ENCODE data around the gene SHC1. TPM values are rescaled to one million over a fixed set of nuclear protein-coding genes. Genes with fewer than 3 reads are reported as not detected.

The SHC1 gene, protein sequence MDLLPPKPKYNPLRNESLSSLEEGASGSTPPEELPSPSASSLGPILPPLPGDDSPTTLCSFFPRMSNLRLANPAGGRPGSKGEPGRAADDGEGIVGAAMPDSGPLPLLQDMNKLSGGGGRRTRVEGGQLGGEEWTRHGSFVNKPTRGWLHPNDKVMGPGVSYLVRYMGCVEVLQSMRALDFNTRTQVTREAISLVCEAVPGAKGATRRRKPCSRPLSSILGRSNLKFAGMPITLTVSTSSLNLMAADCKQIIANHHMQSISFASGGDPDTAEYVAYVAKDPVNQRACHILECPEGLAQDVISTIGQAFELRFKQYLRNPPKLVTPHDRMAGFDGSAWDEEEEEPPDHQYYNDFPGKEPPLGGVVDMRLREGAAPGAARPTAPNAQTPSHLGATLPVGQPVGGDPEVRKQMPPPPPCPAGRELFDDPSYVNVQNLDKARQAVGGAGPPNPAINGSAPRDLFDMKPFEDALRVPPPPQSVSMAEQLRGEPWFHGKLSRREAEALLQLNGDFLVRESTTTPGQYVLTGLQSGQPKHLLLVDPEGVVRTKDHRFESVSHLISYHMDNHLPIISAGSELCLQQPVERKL
- 111 and 167 TPM in 2 replicates for total RNA-seq (ENCODE audit: low replicate concordance)

DNA sequence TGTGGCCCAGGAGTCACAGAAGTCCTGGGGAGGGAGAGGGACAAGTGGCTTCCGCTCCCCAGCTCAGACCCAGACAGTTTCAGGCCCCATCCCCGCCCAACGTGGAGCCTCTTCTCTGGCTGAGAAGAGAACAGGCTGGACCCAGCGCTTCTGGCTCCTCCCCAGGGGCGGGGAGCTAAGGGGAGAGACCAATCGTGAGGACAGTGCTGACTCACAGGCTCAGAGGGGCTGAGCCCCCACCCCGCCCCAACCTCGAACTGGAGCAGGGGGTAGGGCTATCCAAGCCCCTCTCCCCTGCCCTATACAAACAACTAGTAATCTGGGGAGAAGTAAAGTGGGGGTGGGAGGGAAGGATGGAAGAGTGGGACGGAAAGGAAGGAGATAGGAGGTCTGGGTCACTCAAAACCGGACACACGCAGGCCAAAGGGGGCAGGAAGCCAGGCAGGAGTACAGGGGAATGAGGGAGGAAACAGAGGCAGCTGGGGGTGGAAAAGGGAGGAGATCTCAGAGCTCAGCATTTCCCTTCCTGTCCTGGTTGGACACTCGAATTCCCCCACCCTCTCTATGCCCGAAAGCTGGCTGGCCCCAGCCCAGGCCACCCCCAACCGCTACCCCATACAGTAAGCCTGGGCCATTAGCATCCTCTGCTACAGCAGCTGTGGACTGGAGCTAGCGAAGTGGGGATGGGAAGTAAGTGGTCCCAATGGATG is at the start of gene SHC1:
TSS of gene SHC1 (minus strand) at position 117 of the 710 bp plus-strand sequence. CDS start 221 bp downstream, outside the sequence.
- H3K4me3 ChIP-seq (ENCODE audit: low read depth, low read length), result peak within 1 kb of the TSS; percentile 80
- peak; percentile 93 for DNase-seq (ENCODE audit: low read depth)
- TF ChIP-seq CTCF (IDR thresholded peaks at IDR 0.05; ENCODE audit: insufficient read depth, low read length), result no peak

- TF ChIP-seq CTCF (IDR thresholded peaks at IDR 0.05; ENCODE audit: insufficient read depth, low read length), result no peak
- no peak for DNase-seq (ENCODE audit: low read depth)
- no peak overlapping the region for H3K4me3 ChIP-seq (ENCODE audit: low read depth, low read length)
Observed at GRCh38 chr1:155019377-155020245, 49.1 kb upstream of the SHC1 start.

GRCh38 chr1:155018617-155019348 is 48.2 kb upstream of the SHC1 start:
- H3K4me3 ChIP-seq (ENCODE audit: low read depth, low read length), result no peak overlapping the region
- DNase-seq (ENCODE audit: low read depth), result no peak
- no peak for TF ChIP-seq CTCF (IDR thresholded peaks at IDR 0.05; ENCODE audit: insufficient read depth, low read length)

GRCh38 chr1:155017946-155018316 is 47.4 kb upstream of the SHC1 start:
- H3K4me3 ChIP-seq (ENCODE audit: low read depth, low read length), result peak overlapping the region; percentile 25
- no peak for TF ChIP-seq CTCF (IDR thresholded peaks at IDR 0.05; ENCODE audit: insufficient read depth, low read length)

GRCh38 chr1:155017041-155017945 is 46.7 kb upstream of the SHC1 start:
- peak; percentile 94 for TF ChIP-seq CTCF (IDR thresholded peaks at IDR 0.05; ENCODE audit: insufficient read depth, low read length)
- H3K4me3 ChIP-seq (ENCODE audit: low read depth, low read length), result peak overlapping the region; percentile 42

More at GRCh38 chr1:155017946-155018316, 47.4 kb upstream of the SHC1 start:
- DNase-seq (ENCODE audit: low read depth), result no peak

More at GRCh38 chr1:155017041-155017945, 46.7 kb upstream of the SHC1 start:
- DNase-seq (ENCODE audit: low read depth), result peak; percentile 82
